Tibial nerve (tissue), 4 donors: ENCODE data around the gene IBA57. TPM values are rescaled to one million over a fixed set of nuclear protein-coding genes. Genes with fewer than 3 reads are reported as not detected.

ENCODE experiments used
- DNase-seq, 2 donors: peaks; one replicate each; pipeline ENCODE4 v3.0.0-alpha.2; 2019; ENCODE audit warnings: low spot score in 2 of 2
- H3K27ac ChIP-seq, 4 donors: fragments of 200-600 bp; sonication (generic) in 3 of 4; one replicate each; pipeline ENCODE4 v1.5.1; 2017 to 2019; ENCODE audit warnings: mild to moderate bottlenecking in 1 of 4
- H3K27me3 ChIP-seq, 2 donors: fragments of 200-600 bp; sonication (generic) in 1 of 2; one replicate each; pipeline versions ENCODE4 v1.5.1 to v1.6.0; 2017 to 2019
- H3K36me3 ChIP-seq, 3 donors: fragments of 200-600 bp; sonication (generic); one replicate each; pipeline ENCODE4 v1.5.1; 2018 to 2019
- H3K4me1 ChIP-seq, 4 donors: fragments of 200-600 bp; sonication (generic) in 3 of 4; one replicate each; pipeline ENCODE4 v1.5.1; 2017 to 2019
- H3K4me3 ChIP-seq, 4 donors: fragments of 200-600 bp; sonication (generic) in 3 of 4; one replicate each; pipeline ENCODE4 v1.5.1; 2017 to 2019; ENCODE audit warnings: mild to moderate bottlenecking in 1 of 4, moderate library complexity in 1 of 4
- H3K9me3 ChIP-seq, 4 donors: fragments of 200-600 bp; sonication (generic) in 3 of 4; one replicate each; pipeline ENCODE4 v1.5.1; 2017 to 2019
- EP300 ChIP-seq, 2 donors: sonication (generic); formaldehyde crosslinking; IDR thresholded peaks; one replicate each; pipeline ENCODE4 v1.6.1; 2017; ENCODE audit warnings: antibody characterized with exemption in 2 of 2, mild to moderate bottlenecking in 1 of 2
- POLR2A ChIP-seq, 2 donors: fragments of 450-650 bp; IDR thresholded peaks; one replicate each; pipeline ENCODE4 v1.6.1; 2017; ENCODE audit warnings: antibody characterized with exemption in 2 of 2, mild to moderate bottlenecking in 2 of 2, moderate library complexity in 2 of 2
- WGBS, 2 donors: methylation state at CpG; one replicate each; pipeline ENCODE4 v1.1.5; 2018; 5-methylcytosine and 5-hydroxymethylcytosine counted together
- total RNA-seq, 4 donors: library from RNA; depleted of rRNA; stranded (reverse); fragments of >200 nt; gene quantifications; one replicate each; pipeline ENCODE4 v1.1.0, GENCODE V29; 2016
- TF ChIP-seq, protein P1 (sequence below), 5 experiments: fragments of 200-600 bp in 3 of 5; fragments of 450-650 bp in 2 of 5; sonication (generic) in 3 of 5; IDR thresholded peaks; one replicate each; pipeline ENCODE4 v1.5.1; 2016 to 2019; ENCODE audit warnings: antibody characterized with exemption in 5 of 5, mild to moderate bottlenecking in 3 of 5, moderate library complexity in 2 of 5

The IBA57 gene
- total RNA-seq, 4 donors from 2014 or later: 5.5 to 17.8 (median 9.2) TPM

- Histone ChIP-seq H3K9me3 (no peaks in the 10 kb centered on the region), H3K27ac (no peak overlapping the region), H3K4me3 (no peak overlapping the region), H3K27me3 (peaks cover 0 to 4% of the 10 kb centered on the region in 2 donors), H3K36me3 (no peaks in the 10 kb centered on the region), H3K4me1 (no peaks in the 10 kb centered on the region)
- TF ChIP-seq POLR2A (IDR thresholded peaks at IDR 0.05) (no peak), EP300 (IDR thresholded peaks at IDR 0.05) (no peak)
- TF ChIP-seq, protein P1, sequence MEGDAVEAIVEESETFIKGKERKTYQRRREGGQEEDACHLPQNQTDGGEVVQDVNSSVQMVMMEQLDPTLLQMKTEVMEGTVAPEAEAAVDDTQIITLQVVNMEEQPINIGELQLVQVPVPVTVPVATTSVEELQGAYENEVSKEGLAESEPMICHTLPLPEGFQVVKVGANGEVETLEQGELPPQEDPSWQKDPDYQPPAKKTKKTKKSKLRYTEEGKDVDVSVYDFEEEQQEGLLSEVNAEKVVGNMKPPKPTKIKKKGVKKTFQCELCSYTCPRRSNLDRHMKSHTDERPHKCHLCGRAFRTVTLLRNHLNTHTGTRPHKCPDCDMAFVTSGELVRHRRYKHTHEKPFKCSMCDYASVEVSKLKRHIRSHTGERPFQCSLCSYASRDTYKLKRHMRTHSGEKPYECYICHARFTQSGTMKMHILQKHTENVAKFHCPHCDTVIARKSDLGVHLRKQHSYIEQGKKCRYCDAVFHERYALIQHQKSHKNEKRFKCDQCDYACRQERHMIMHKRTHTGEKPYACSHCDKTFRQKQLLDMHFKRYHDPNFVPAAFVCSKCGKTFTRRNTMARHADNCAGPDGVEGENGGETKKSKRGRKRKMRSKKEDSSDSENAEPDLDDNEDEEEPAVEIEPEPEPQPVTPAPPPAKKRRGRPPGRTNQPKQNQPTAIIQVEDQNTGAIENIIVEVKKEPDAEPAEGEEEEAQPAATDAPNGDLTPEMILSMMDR (IDR thresholded peaks at IDR 0.05): no peak
- no peak for DNase-seq
- WGBS, 2 donors: 39 to 59% methylated on average over 1 of the region's 1 CpG
These were observed 42.6 kb upstream of the IBA57 start for GRCh38 chr1:228122921-228123441.

DNA sequence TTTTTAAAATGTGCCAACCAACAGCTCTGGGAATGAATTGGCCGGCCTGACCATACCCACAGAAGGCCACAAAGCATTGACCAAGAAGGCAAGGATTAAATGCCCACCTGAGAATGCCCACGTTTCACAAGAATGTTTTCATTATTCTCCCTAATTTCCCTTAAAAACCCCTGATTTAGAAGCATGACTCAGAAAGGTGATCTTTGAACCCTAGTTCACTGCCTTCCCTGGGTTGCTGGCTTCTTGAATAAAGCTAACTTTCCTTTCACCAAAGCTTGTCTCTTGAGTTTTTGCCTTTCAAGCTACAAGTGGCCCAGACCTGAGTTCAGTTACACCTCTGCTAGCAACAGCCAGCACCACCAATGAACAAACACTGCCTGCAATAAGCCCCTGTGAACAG, 42.1 kb upstream of the IBA57 start:
- no peaks in the 10 kb centered on the region for H3K36me3 ChIP-seq
- H3K4me1 ChIP-seq: no peaks in the 10 kb centered on the region
- H3K4me3 ChIP-seq: no peak overlapping the region
- 62 to 72% methylated on average over 2 of the region's 2 CpGs for WGBS, 2 donors
- no peak for TF ChIP-seq EP300 (IDR thresholded peaks at IDR 0.05)
- TF ChIP-seq, protein P1 (IDR thresholded peaks at IDR 0.05): no peak
- TF ChIP-seq POLR2A (IDR thresholded peaks at IDR 0.05): no peak
- H3K9me3 ChIP-seq: no peaks in the 10 kb centered on the region
- no peak overlapping the region for H3K27ac ChIP-seq
- H3K27me3 ChIP-seq: peaks cover 0 to 4% of the 10 kb centered on the region in 2 donors
- DNase-seq: no peak

- Histone ChIP-seq H3K27me3 (peaks cover 0 to 4% of the 10 kb centered on the region in 2 donors), H3K27ac (no peak overlapping the region), H3K9me3 (no peaks in the 10 kb centered on the region), H3K36me3 (no peaks in the 10 kb centered on the region), H3K4me1 (no peaks in the 10 kb centered on the region), H3K4me3 (no peak overlapping the region)
- no peak for TF ChIP-seq POLR2A (IDR thresholded peaks at IDR 0.05)
- no peak for TF ChIP-seq EP300 (IDR thresholded peaks at IDR 0.05)
- TF ChIP-seq, protein P1 (IDR thresholded peaks at IDR 0.05): no peak
- WGBS, 2 donors: 46 to 48% methylated on average over 5 of the region's 5 CpGs
- no peak for DNase-seq
These were observed 40.4 kb upstream of the IBA57 start for GRCh38 chr1:228125185-228125584.

GRCh38 chr1:228131766-228132165, 33.8 kb upstream of the IBA57 start:
- Histone ChIP-seq H3K9me3 (no peaks in the 10 kb centered on the region), H3K4me1 (peaks cover 0 to 9% (median 2%) of the 10 kb centered on the region in 4 donors), H3K4me3 (no peak overlapping the region), H3K27me3 (no peaks in the 10 kb centered on the region), H3K36me3 (no peaks in the 10 kb centered on the region), H3K27ac (no peak overlapping the region)
- TF ChIP-seq POLR2A (IDR thresholded peaks at IDR 0.05): no peak
- TF ChIP-seq, protein P1 (IDR thresholded peaks at IDR 0.05): no peak
- DNase-seq: no peak
- WGBS, 2 donors: 88 to 93% methylated on average over 2 of the region's 2 CpGs

DNA sequence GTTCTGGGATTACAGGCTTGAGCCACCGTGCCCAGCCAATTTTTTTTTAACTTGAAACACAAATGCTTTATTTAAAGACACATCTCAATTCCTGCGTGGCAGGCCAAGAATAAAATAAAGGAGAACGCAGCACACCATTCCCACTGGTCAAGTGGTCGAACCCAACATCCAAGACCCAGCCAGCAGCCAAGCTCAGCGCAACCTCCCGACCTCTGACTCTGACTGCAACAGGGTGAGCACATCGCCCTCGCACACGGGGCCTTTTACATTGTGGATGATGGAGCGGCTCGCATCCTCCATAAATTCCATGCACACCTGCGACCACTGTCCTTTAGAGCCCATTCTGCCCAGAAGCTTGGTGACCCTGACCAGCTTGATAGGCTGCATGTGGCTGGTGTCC, 31.0 kb upstream of the IBA57 start:
- Histone ChIP-seq H3K9me3 (no peaks in the 10 kb centered on the region), H3K4me1 (peaks cover 0 to 12% (median 2%) of the 10 kb centered on the region in 4 donors), H3K27me3 (no peaks in the 10 kb centered on the region), H3K36me3 (no peaks in the 10 kb centered on the region), H3K4me3 (no peak overlapping the region), H3K27ac (no peak overlapping the region)
- TF ChIP-seq POLR2A (IDR thresholded peaks at IDR 0.05): no peak
- no peak for TF ChIP-seq EP300 (IDR thresholded peaks at IDR 0.05)
- TF ChIP-seq, protein P1 (IDR thresholded peaks at IDR 0.05): no peak
- DNase-seq: peak in 1 of 2 donors; percentile 12
- WGBS, 2 donors: 79 to 86% methylated on average over 12 of the region's 12 CpGs
